ENCODE data around the gene SASH3.

- TF ChIP-seq EZH2 (IDR thresholded peaks at IDR 0.05; ENCODE audit: low read length) (no peak), CTCF (optimal IDR thresholded peaks at IDR 0.05 in 1 of 3, IDR thresholded peaks at IDR 0.05 in 1 of 3, conservative IDR thresholded peaks at IDR 0.05 in 1 of 3; ENCODE audit: extremely low read depth in 1 of 3, insufficient read depth in 2 of 3, low read length in 3 of 3) (no peak)
Observed at GRCh38 chrX:129773649-129774458, 5.9 kb upstream of the SASH3 start.
